PC-3 (cell line): ENCODE results near the gene POMT2. TPM values are rescaled to one million over a fixed set of nuclear protein-coding genes. Genes with fewer than 3 reads are reported as not detected.

Experiments
- ATAC-seq: fragments of 200-7000 bp; cut with Tn5 transposase; 2 replicates; pipeline ENCODE4 v1.9.1; 2020; ENCODE audit warnings: mild to moderate bottlenecking, moderate library complexity
- BruUV-seq: library from RNA; stranded (reverse); fragments of 400-500 nt; replicated peaks from 2 replicates; lab custom pipeline; 2021; lab: Mats Ljungman, UMichigan
- CTCF ChIA-PET: fragments of 300-600 bp; sonication (Branson Sonifier 250); formaldehyde crosslinking; loops from one replicate; lab custom pipeline; 2022; ENCODE audit warnings: antibody characterized with exemption; lab: Charles Lee
- POLR2A ChIA-PET: fragments of 300-600 bp; sonication (Branson Sonifier 250); formaldehyde crosslinking; loops from one replicate; lab custom pipeline; 2022; ENCODE audit warnings: antibody characterized with exemption; ENCODE audit not compliant: unreplicated experiment; lab: Charles Lee
- DNase-seq: peaks from one replicate; pipeline ENCODE4 v3.0.0-alpha.2; 2015
- H2AFZ ChIP-seq: fragments of 300-600 bp; sonication (generic); 2 replicates; pipeline ENCODE4 v1.6.0; 2016; ENCODE audit warnings: antibody characterized with exemption, low read length
- H3F3A ChIP-seq: fragments of 300-600 bp; sonication (generic); one replicate; pipeline ENCODE4 v1.6.0; 2017; ENCODE audit warnings: antibody characterized with exemption, low read length, control low read depth, mild to moderate bottlenecking; ENCODE audit not compliant: unreplicated experiment
- H3K27ac ChIP-seq: fragments of 300-600 bp; sonication (generic); 2 replicates; pipeline ENCODE4 v1.5.1; 2016; ENCODE audit warnings: mild to moderate bottlenecking, low read length
- H3K27me3 ChIP-seq: fragments of 300-600 bp; sonication (generic); 2 replicates; pipeline ENCODE4 v1.6.1; 2016; ENCODE audit warnings: low read length, mixed read lengths
- H3K36me3 ChIP-seq: fragments of 300-600 bp; sonication (generic); 2 replicates; pipeline ENCODE4 v1.6.1; 2016; ENCODE audit warnings: low read depth, mixed run types, low read length, mixed read lengths
- H3K4me1 ChIP-seq: fragments of 300-600 bp; sonication (generic); 2 replicates; pipeline ENCODE4 v1.5.1; 2016; ENCODE audit warnings: low read length; ENCODE audit not compliant: insufficient read depth
- H3K4me2 ChIP-seq: fragments of 300-600 bp; sonication (generic); 2 replicates; pipeline ENCODE4 v1.6.0; 2016; ENCODE audit warnings: low read length
- H3K4me3 ChIP-seq: fragments of 300-600 bp; sonication (generic); 2 replicates; pipeline ENCODE4 v1.5.1; 2016; ENCODE audit warnings: mild to moderate bottlenecking, low read length, mixed read lengths
- H3K79me2 ChIP-seq: fragments of 300-600 bp; sonication (generic); 2 replicates; pipeline ENCODE4 v1.6.1; 2017; ENCODE audit warnings: low read length, mixed read lengths
- H3K9ac ChIP-seq: fragments of 300-600 bp; sonication (generic); 2 replicates; pipeline ENCODE4 v1.6.0; 2016; ENCODE audit warnings: mild to moderate bottlenecking, low read length
- H3K9me2 ChIP-seq: fragments of 300-600 bp; sonication (generic); replicated peaks from 2 replicates; pipeline ENCODE4 v1.6.1; 2016; ENCODE audit warnings: mixed run types, low read length, mixed read lengths
- H3K9me3 ChIP-seq: fragments of 300-600 bp; sonication (generic); 2 replicates; pipeline ENCODE4 v1.6.1; 2016; ENCODE audit warnings: low read length, mixed read lengths
- H4K20me1 ChIP-seq: fragments of 300-600 bp; sonication (generic); 2 replicates; pipeline ENCODE4 v1.6.1; 2016; ENCODE audit warnings: low read length, mixed read lengths
- EZH2 ChIP-seq: fragments of 300-600 bp; sonication (generic); IDR thresholded peaks from one replicate; pipeline ENCODE4 v1.6.1; 2017; ENCODE audit warnings: antibody characterized with exemption, mild to moderate bottlenecking, low read length; ENCODE audit not compliant: unreplicated experiment
- EZH2phosphoT487 ChIP-seq: fragments of 300-600 bp; sonication (generic); IDR thresholded peaks from 2 replicates; pipeline ENCODE4 v1.6.1; 2018; ENCODE audit warnings: mild to moderate bottlenecking, antibody characterized with exemption, low read length, borderline replicate concordance
- intact Hi-C: fragments of 100-400 bp; cut with micrococcal nuclease; formaldehyde crosslinking; loops from 2 replicates; pipeline ENCODE4 v1.9.0; 2023
- total RNA-seq: library from RNA; depleted of rRNA; stranded (reverse); fragments of >200 nt; gene quantifications from 2 replicates; pipeline ENCODE4 v1.2.3, GENCODE V29; 2014
- TF ChIP-seq, protein P1 (sequence below): fragments of 300-600 bp; sonication (generic); conservative IDR thresholded peaks from 2 replicates; pipeline ENCODE4 v1.5.1; 2017; ENCODE audit warnings: antibody characterized with exemption, low read depth, mild to moderate bottlenecking, low read length

The POMT2 gene
- total RNA-seq, 1 experiment from 2014 or later = 67.6 TPM

DNA sequence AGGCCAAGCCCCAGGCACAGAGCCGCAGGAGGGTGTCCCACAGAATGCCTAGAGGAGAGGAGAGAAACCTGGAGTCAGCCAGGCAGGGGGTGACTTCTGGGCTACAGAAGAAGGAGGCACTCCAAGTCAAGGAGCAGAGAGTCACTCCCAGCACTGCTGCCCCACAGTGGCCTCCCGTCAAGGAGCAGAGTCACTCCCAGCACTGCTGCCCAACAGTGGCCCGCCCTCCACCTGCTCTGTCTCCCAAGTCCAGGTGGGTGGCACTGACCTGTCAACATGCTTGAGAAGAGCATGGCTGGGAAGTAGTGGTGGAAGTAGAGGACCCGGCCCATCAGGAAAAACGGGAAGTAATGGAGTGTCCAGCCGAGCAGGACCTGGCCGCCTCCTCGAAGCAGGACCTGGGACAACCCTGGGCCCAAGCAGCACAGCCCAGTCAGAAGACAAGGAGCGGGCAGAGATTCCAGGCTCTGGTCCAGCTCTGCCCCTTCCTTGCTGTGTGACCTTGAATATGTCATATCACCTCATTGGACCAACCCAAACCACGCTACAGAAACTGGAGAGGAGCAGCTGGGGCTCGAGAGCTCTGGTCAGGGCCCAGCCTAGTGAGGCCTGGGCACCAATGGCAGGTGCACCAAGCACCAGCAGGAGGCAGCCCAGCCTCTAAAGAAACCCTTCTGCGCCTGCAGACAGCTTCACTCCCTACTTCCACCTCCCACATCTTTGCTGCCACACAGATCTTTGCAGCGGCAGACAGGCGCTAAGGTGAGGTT lies 42.0 kb downstream of the POMT2 start:
- TF ChIP-seq EZH2phosphoT487 = no peak
- TF ChIP-seq, protein P1, sequence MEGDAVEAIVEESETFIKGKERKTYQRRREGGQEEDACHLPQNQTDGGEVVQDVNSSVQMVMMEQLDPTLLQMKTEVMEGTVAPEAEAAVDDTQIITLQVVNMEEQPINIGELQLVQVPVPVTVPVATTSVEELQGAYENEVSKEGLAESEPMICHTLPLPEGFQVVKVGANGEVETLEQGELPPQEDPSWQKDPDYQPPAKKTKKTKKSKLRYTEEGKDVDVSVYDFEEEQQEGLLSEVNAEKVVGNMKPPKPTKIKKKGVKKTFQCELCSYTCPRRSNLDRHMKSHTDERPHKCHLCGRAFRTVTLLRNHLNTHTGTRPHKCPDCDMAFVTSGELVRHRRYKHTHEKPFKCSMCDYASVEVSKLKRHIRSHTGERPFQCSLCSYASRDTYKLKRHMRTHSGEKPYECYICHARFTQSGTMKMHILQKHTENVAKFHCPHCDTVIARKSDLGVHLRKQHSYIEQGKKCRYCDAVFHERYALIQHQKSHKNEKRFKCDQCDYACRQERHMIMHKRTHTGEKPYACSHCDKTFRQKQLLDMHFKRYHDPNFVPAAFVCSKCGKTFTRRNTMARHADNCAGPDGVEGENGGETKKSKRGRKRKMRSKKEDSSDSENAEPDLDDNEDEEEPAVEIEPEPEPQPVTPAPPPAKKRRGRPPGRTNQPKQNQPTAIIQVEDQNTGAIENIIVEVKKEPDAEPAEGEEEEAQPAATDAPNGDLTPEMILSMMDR = peak; percentile 36
- TF ChIP-seq EZH2 = no peak
- Histone ChIP-seq H3K4me3 (no peak overlapping the region), H3K4me1 (no peaks in the 10 kb centered on the region), H3K79me2 (no peaks in the 10 kb centered on the region), H3F3A (no peaks in the 10 kb centered on the region), H4K20me1 (no peaks in the 10 kb centered on the region), H3K36me3 (peaks cover 39% of the 10 kb centered on the region), H3K9me3 (no peaks in the 10 kb centered on the region), H3K9me2 (no peaks in the 10 kb centered on the region), H3K27me3 (no peaks in the 10 kb centered on the region), H3K27ac (no peak overlapping the region), H3K9ac (no peak overlapping the region), H2AFZ (no peak overlapping the region), H3K4me2 (no peak overlapping the region)
- CTCF ChIA-PET = interaction anchor here (1.1 kb wide), 1 partner anchor 38 kb away, joined by 5 read pairs; no protein-coding TSS in a partner anchor
- DNase-seq (no peak), ATAC-seq (no peak)
- BruUV-seq = no TSS peak
- intact Hi-C loops = no loop called here
- POLR2A ChIA-PET = no interaction called here

DNA sequence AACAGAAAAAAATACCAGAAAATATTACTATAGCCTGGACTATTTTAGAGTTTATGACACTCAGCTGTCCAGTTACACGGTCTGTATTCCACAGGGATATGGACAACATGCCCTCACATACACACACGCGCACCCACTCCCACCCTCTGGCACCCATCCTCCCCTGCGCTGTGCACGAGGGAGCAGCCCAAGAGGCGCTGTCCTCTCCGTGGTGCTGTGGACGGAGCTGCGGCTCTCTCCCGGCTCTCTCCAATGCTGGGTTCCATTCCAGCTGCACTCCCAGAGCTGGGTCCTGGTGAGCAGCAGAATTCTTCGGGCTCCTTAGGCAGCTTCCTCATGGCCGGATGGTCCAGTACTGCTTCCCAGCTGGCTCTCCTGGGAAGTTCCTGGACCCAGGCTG lies 43.7 kb downstream of the POMT2 start:
- Histone ChIP-seq H3K36me3 (peaks cover 28% of the 10 kb centered on the region; the same call in 1 of the 2 replicates), H3K4me3 (no peak overlapping the region), H3K9me2 (no peaks in the 10 kb centered on the region), H3F3A (no peaks in the 10 kb centered on the region), H3K27ac (no peak overlapping the region), H2AFZ (no peak overlapping the region), H4K20me1 (no peaks in the 10 kb centered on the region), H3K4me2 (no peak overlapping the region), H3K9ac (no peak overlapping the region), H3K79me2 (no peaks in the 10 kb centered on the region), H3K9me3 (no peaks in the 10 kb centered on the region), H3K4me1 (no peaks in the 10 kb centered on the region), H3K27me3 (no peaks in the 10 kb centered on the region)
- ATAC-seq (no peak), DNase-seq (no peak)
- ChIA-PET CTCF (no interaction called here), POLR2A (no interaction called here)
- TF ChIP-seq, protein P1 = no peak
- TF ChIP-seq EZH2 (no peak), EZH2phosphoT487 (no peak)
- no TSS peak for BruUV-seq
- intact Hi-C loops = no loop called here

DNA sequence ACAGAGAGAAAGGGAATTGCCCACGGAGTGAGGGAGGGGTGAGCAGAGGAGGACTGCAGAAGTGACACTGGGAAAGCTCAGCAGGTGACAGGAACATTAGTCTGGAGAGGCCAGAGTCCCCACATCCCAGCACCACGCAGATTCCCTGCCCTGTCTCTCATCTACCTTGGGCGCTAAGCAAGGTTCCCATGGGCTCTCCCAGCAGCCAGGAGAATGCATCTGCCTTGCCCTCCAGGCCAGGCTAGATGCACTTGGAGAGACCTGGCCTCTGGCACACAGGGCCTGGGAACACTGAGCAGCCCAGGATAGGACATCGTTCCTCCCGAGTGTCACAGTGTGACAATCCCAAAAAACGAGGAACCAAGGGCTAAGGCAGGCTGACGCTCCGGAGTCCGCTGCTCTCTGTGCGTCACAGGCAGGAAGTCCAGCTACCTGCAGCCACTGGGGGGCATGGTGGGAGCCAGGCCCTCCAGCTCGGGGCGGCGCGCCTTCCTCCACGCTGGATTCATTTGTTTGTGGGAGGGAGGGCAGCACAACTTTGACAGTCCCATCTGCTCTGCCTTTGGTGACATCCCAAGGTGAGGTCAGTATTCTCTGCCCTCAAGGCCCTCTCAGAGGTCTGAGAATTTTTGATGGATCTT lies 44.3 kb downstream of the POMT2 start:
- BruUV-seq = no TSS peak

More for the DNA sequence above, 44.3 kb downstream of the POMT2 start:
- Histone ChIP-seq H4K20me1 (no peaks in the 10 kb centered on the region), H2AFZ (no peak overlapping the region), H3K36me3 (peaks cover 28% of the 10 kb centered on the region; the same call in 1 of the 2 replicates), H3K9me3 (no peaks in the 10 kb centered on the region), H3K4me3 (no peak overlapping the region), H3K9me2 (no peaks in the 10 kb centered on the region), H3K4me1 (no peaks in the 10 kb centered on the region), H3K4me2 (no peak overlapping the region), H3K79me2 (no peaks in the 10 kb centered on the region), H3F3A (no peaks in the 10 kb centered on the region), H3K9ac (no peak overlapping the region), H3K27me3 (no peaks in the 10 kb centered on the region), H3K27ac (no peak overlapping the region)
- ChIA-PET POLR2A (no interaction called here), CTCF (no interaction called here)
- intact Hi-C loops = no loop called here
- TF ChIP-seq EZH2phosphoT487 (no peak), EZH2 (no peak)
- TF ChIP-seq, protein P1 = no peak
- DNase-seq = no peak
- no peak for ATAC-seq
